Nucleus accumbens (tissue), 56 donors: Measurements from ENCODE around the gene PTMS.

ENCODE experiments used
- DNase-seq, 56 donors: peaks; one replicate each; lab custom pipeline; 2025; lab: John Stamatoyannopoulos, UW

The PTMS gene

GRCh38 chr12:6770600-6770999 lies 4.4 kb downstream of the PTMS start:
- no peak for DNase-seq

DNA sequence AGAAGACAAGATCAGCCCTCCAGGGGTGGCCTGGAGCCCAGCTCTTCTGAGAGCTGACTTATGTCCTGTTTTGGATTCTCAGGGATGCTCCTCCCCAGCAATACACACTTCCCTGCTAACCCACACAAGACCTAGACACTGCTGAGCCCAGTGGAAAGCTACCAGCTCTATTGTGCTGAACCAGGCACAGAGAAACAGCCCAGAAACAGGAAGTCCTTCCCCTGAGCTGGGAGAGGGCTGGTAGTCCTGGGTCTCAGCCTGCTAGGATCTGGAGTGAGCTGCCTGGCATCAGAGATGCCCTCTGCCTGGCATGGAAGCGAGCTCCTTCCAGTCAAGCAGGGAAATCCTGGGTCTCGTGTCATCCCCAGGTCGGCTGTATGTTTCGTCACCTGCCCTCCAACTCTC lies 4.9 kb downstream of the PTMS start:
- peak in 5 of 56 donors; percentile 10 to 35 (median 16) for DNase-seq

- DNase-seq, result no peak
Observed at GRCh38 chr12:6771509-6772330, 5.6 kb downstream of the PTMS start.

DNA sequence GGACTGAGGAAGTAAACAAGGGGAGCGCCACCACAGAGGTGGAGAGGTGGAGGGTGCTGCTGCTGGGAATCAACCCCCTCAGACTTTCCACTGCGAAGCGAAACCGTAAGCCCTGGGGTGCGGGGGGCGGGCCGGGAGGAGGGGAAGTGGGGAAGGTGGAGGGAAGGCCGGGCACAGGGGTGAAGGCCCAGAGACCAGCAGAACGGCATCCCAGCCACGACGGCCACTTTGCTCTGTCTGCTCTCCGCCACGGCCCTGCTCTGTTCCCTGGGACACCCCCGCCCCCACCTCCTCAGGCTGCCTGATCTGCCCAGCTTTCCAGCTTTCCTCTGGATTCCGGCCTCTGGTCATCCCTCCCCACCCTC lies 6.2 kb downstream of the PTMS start, which contains the start of gene LAG3:
LAG3 (plus strand) TSS at position 190 of the 365 bp plus-strand sequence. CDS start 333 bp downstream, outside the sequence.
- no peak for DNase-seq

DNA sequence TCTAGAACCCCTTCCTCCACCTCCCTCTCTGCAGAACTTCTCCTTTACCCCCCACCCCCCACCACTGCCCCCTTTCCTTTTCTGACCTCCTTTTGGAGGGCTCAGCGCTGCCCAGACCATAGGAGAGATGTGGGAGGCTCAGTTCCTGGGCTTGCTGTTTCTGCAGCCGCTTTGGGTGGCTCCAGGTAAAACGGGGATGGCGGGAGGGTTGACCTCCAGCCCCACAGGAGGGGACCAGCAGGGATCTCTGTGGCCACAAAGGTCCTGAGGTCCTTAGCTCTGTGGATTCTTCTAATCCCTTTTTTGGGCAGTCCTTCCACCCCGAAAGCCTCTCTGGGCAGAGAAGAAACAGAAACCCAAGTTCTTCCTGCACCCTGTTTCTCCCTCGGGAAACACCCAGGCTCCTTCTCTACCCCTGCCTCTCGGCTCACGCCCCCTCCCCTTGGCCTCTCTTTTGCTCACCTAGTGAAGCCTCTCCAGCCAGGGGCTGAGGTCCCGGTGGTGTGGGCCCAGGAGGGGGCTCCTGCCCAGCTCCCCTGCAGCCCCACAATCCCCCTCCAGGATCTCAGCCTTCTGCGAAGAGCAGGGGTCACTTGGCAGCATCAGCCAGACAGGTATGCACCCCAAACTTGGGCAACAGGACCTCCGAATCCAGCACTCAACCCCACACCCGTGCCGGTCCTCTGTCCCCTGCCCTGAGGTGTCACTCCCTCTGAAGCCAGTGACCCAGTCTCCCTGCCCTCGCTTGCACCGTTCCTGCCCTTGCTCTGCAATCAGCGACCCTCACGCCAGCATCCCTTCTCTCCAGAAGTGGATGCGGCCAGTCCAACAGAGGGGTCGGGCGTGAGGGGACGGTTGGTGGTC lies 6.8 kb downstream of the PTMS start:
- DNase-seq, result no peak

DNA sequence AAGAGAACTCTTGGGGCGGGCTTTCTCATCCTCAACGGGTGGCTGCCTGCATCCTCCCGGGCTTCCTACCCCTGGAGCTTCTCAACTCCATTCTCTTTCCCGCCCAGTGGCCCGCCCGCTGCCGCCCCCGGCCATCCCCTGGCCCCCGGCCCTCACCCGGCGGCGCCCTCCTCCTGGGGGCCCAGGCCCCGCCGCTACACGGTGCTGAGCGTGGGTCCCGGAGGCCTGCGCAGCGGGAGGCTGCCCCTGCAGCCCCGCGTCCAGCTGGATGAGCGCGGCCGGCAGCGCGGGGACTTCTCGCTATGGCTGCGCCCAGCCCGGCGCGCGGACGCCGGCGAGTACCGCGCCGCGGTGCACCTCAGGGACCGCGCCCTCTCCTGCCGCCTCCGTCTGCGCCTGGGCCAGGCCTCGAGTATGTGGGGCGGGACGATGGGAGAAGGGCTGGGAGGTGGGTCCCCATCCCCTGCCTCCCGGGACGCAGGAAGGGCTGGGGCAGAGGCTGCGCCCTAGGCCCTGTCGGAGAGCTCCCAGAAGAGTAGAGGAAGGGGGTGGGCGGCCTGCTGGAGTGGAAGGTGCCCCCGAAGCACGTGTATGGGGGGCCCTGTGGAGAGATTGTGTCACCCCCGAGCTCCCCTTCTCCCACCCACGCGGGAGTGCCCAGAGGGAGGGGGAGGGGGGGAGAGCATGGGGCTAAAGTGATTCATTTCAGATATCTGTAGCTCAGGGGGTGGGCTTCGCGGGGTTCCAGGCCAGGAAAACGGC lies 7.6 kb downstream of the PTMS start:
- no peak for DNase-seq

GRCh38 chr12:6774499-6775062 lies 8.4 kb downstream of the PTMS start:
- no peak for DNase-seq

GRCh38 chr12:6775185-6776174 lies 9.3 kb downstream of the PTMS start:
- no peak for DNase-seq

DNA sequence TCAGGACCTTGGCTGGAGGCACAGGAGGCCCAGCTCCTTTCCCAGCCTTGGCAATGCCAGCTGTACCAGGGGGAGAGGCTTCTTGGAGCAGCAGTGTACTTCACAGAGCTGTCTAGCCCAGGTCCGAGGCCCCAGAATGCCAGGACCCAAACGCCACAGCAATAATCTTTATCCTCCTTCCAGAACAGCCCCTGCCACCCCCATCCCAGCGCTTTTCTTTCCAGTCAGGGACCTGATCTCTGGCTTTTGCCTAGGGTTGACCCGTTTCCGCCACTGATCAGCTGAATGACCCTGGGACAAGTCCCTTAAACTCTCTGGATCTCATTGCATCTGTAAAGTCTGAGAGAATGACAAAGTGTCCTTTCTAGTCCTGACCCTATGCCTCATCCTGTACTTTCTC lies 11.2 kb downstream of the PTMS start:
- DNase-seq, result no peak

DNA sequence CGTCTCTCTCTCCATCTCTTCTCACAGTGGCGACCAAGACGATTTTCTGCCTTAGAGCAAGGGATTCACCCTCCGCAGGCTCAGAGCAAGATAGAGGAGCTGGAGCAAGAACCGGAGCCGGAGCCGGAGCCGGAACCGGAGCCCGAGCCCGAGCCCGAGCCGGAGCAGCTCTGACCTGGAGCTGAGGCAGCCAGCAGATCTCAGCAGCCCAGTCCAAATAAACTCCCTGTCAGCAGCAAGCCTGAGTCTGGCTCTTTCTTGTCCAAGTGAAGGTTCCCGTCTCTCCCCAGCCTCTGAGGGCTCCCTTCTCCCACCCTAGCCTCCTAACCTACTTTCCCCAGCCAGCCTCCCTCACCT lies 12.0 kb downstream of the PTMS start:
- peak in 15 of 56 donors; percentile 14 to 58 (median 26) for DNase-seq

GRCh38 chr12:6778574-6779550 lies 12.7 kb downstream of the PTMS start:
- DNase-seq, result peak; percentile 49 to 95 (median 83)

GRCh38 chr12:6779708-6780432 lies 13.7 kb downstream of the PTMS start:
- DNase-seq, result no peak

DNA sequence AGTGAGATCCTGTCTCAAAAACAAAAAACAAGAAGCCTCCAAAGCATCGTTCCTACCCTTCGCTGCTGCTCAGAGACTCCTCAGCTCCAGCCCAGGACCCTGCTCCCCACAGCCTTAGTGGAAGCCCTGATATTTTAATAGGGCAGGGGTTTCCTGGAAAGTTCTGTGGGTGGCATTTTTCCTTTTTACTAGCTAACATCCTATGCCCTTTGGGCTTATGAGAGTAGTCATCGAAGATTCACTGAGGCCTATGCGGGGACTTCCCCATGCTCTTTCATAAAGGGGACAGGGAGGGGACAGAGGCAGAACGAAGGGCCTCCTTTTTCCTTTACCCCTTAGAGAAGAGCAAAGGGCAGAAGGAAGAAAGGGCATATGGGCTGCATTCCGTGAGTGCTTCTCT lies 14.4 kb downstream of the PTMS start:
- DNase-seq, result no peak

DNA sequence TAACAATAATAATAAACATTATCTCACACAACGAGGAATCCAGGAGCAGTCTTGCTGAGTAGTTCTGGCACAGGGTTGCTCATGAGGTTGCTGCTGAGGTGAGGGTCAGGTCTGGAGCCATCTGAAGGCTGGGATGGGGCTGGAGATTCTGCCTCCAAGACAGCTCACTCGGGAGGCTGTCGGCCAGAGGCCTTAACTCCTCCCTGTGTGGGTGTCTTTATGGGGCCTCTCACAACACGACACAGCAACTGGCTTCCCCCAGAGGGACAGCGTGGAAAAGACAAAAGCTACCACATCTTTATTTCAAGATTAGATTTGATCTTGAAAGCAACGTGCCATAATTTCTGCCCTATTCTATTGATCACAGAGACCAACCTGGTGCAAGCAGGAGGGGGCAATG lies 16.0 kb downstream of the PTMS start:
- DNase-seq, result no peak

GRCh38 chr12:6782850-6783566 lies 16.8 kb downstream of the PTMS start:
- no peak for DNase-seq

GRCh38 chr12:6783828-6784227 lies 17.7 kb downstream of the PTMS start:
- DNase-seq, result no peak

DNA sequence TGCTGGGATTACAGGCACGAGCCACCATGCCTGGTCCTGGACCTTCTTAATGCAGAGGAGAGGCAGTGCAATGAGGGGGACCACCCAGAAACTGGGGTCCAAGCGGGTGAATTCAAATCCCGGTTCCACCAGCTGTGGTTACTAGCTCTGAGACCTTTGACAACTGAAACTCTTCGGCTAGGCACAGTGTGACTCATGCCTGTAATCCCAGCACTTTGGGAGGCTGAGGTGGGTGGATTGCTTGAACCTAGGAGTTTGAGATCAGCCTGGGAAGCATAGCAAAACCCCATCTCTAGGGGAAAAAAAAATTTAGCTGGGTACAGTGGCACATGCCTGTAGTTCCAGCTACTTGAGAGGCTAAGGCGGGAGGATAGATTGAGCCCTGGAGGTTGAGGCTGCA lies 18.1 kb downstream of the PTMS start:
- DNase-seq, result peak in 1 of 56 donors; percentile 11
